ENCODE measurements around the gene NKAIN4. TPM values are rescaled to one million over a fixed set of nuclear protein-coding genes. Genes with fewer than 3 reads are reported as not detected.

The NKAIN4 gene
- total and polyA plus RNA-seq, 2 experiments from 2014 or later, result 13.5 to 21.0 TPM

GRCh38 chr20:63212792-63213191 is 41.5 kb downstream of the NKAIN4 start:
- TF ChIP-seq EZH2phosphoT487 (IDR thresholded peaks at IDR 0.05; ENCODE audit: low read depth, severe bottlenecking, unreplicated experiment), result no peak
- H3K4me2 ChIP-seq, result peak overlapping the region; percentile 85
- WGBS (ENCODE audit: low lambda C conversion rate, missing lambda C conversion rate), result 92% methylated on average over 5 of the region's 5 CpGs
- peak overlapping the region; percentile 86 for H3K27ac ChIP-seq
- no peak overlapping the region for H3K4me3 ChIP-seq
- DNase-seq (ENCODE audit: low spot score), result no peak
- peaks cover 79% of the 10 kb centered on the region for H3K79me2 ChIP-seq
- peaks cover 78% of the 10 kb centered on the region for H4K20me1 ChIP-seq (ENCODE audit: insufficient read depth, poor library complexity, severe bottlenecking)
- no peaks in the 10 kb centered on the region for H3K9me2 ChIP-seq (replicated peaks; ENCODE audit: insufficient read depth)
- no peak overlapping the region for H2AFZ ChIP-seq
- no peaks in the 10 kb centered on the region for H3K36me3 ChIP-seq (replicated peaks; ENCODE audit: insufficient read depth, low read depth)
- H3K4me1 ChIP-seq (ENCODE audit: insufficient read depth), result peaks cover 42% of the 10 kb centered on the region
- H3K27me3 ChIP-seq, result no peaks in the 10 kb centered on the region
- no peaks in the 10 kb centered on the region for H3K9me3 ChIP-seq (ENCODE audit: low read depth)

GRCh38 chr20:63212393-63212730 is 41.9 kb downstream of the NKAIN4 start:
- Histone ChIP-seq H3K79me2 (peaks cover 84% of the 10 kb centered on the region), H3K4me3 (no peak overlapping the region), H2AFZ (no peak overlapping the region), H3K27ac (peak overlapping the region; percentile 62), H3K4me1 (ENCODE audit: insufficient read depth) (peaks cover 42% of the 10 kb centered on the region), H3K9me3 (ENCODE audit: low read depth) (no peaks in the 10 kb centered on the region), H3K36me3 (replicated peaks; ENCODE audit: insufficient read depth, low read depth) (no peaks in the 10 kb centered on the region), H3K9me2 (replicated peaks; ENCODE audit: insufficient read depth) (no peaks in the 10 kb centered on the region), H3K4me2 (peak overlapping the region; percentile 85), H3K27me3 (no peaks in the 10 kb centered on the region), H4K20me1 (ENCODE audit: insufficient read depth, poor library complexity, severe bottlenecking) (peaks cover 83% of the 10 kb centered on the region)
- 78% methylated on average over 5 of the region's 5 CpGs for WGBS (ENCODE audit: low lambda C conversion rate, missing lambda C conversion rate)
- DNase-seq (ENCODE audit: low spot score), result no peak
- TF ChIP-seq CTCF (IDR thresholded peaks at IDR 0.05; ENCODE audit: poor library complexity) (no peak), EZH2 (IDR thresholded peaks at IDR 0.05; ENCODE audit: borderline replicate concordance) (no peak), EZH2phosphoT487 (IDR thresholded peaks at IDR 0.05; ENCODE audit: low read depth, severe bottlenecking, unreplicated experiment) (no peak)

- Histone ChIP-seq H3K9me2 (replicated peaks; ENCODE audit: insufficient read depth) (no peaks in the 10 kb centered on the region), H3K79me2 (peaks cover 96% of the 10 kb centered on the region), H3K4me2 (no peak overlapping the region), H2AFZ (no peak overlapping the region), H3K27me3 (no peaks in the 10 kb centered on the region), H3K36me3 (replicated peaks; ENCODE audit: insufficient read depth, low read depth) (no peaks in the 10 kb centered on the region), H3K4me3 (no peak overlapping the region), H3K27ac (no peak overlapping the region), H4K20me1 (ENCODE audit: insufficient read depth, poor library complexity, severe bottlenecking) (peaks cover 97% of the 10 kb centered on the region), H3K9me3 (ENCODE audit: low read depth) (no peaks in the 10 kb centered on the region), H3K4me1 (ENCODE audit: insufficient read depth) (peaks cover 38% of the 10 kb centered on the region)
- 91% methylated on average over 11 of the region's 11 CpGs for WGBS (ENCODE audit: low lambda C conversion rate, missing lambda C conversion rate)
- DNase-seq (ENCODE audit: low spot score), result no peak
- no peak for TF ChIP-seq CTCF (IDR thresholded peaks at IDR 0.05; ENCODE audit: poor library complexity)
- TF ChIP-seq EZH2phosphoT487 (IDR thresholded peaks at IDR 0.05; ENCODE audit: low read depth, severe bottlenecking, unreplicated experiment), result no peak
- TF ChIP-seq EZH2 (IDR thresholded peaks at IDR 0.05; ENCODE audit: borderline replicate concordance), result no peak
These were observed 44.2 kb downstream of the NKAIN4 start for GRCh38 chr20:63210011-63210605.

GRCh38 chr20:63208346-63208909 is 45.8 kb downstream of the NKAIN4 start:
- H4K20me1 ChIP-seq (ENCODE audit: insufficient read depth, poor library complexity, severe bottlenecking), result peaks cover 97% of the 10 kb centered on the region
- H3K36me3 ChIP-seq (replicated peaks; ENCODE audit: insufficient read depth, low read depth), result no peaks in the 10 kb centered on the region
- WGBS (ENCODE audit: low lambda C conversion rate, missing lambda C conversion rate), result 91% methylated on average over 6 of the region's 6 CpGs

More at GRCh38 chr20:63208346-63208909, 45.8 kb downstream of the NKAIN4 start:
- TF ChIP-seq EZH2phosphoT487 (IDR thresholded peaks at IDR 0.05; ENCODE audit: low read depth, severe bottlenecking, unreplicated experiment), result no peak
- no peak for TF ChIP-seq CTCF (IDR thresholded peaks at IDR 0.05; ENCODE audit: poor library complexity)
- no peak for TF ChIP-seq EZH2 (IDR thresholded peaks at IDR 0.05; ENCODE audit: borderline replicate concordance)
- no peak overlapping the region for H3K4me3 ChIP-seq
- no peak overlapping the region for H2AFZ ChIP-seq
- H3K4me1 ChIP-seq (ENCODE audit: insufficient read depth), result peaks cover 23% of the 10 kb centered on the region
- no peak overlapping the region for H3K27ac ChIP-seq
- H3K4me2 ChIP-seq, result no peak overlapping the region
- H3K27me3 ChIP-seq, result no peaks in the 10 kb centered on the region
- peaks cover 94% of the 10 kb centered on the region for H3K79me2 ChIP-seq
- no peak for DNase-seq (ENCODE audit: low spot score)
- no peaks in the 10 kb centered on the region for H3K9me3 ChIP-seq (ENCODE audit: low read depth)
- H3K9me2 ChIP-seq (replicated peaks; ENCODE audit: insufficient read depth), result no peaks in the 10 kb centered on the region
